ENCODE data around the gene NELFE. TPM values are rescaled to one million over a fixed set of nuclear protein-coding genes. Genes with fewer than 3 reads are reported as not detected.
A peak's percentile ranks its signal among the peaks of the same experiment; 100 is the strongest.

Gene NELFE
- total and polyA plus RNA-seq, 2 of the 13 experiments (the other 11 are each of a cell fraction or from before 2014, with no cell fraction given), result 51.3 to 69.8 TPM

- TF ChIP-seq STAT6 (CRISPR knock-in tag; IDR thresholded peaks at IDR 0.05; ENCODE audit: borderline replicate concordance), result peak; percentile 74; the same call in 1 of the 2 replicates
- no peak; the same call in 1 of the 2 replicates for TF ChIP-seq BRD4 (CRISPR knock-in tag; IDR thresholded peaks at IDR 0.05)
- no peak for TF ChIP-seq CBX1 (IDR thresholded peaks at IDR 0.05; ENCODE audit: low read depth)
- no peak for TF ChIP-seq U2AF1 (optimal IDR thresholded peaks at IDR 0.05; ENCODE audit: low read depth, low read length)
- TF ChIP-seq ZNF460 (CRISPR knock-in tag; IDR thresholded peaks at IDR 0.05; ENCODE audit: borderline replicate concordance), result no peak
- TF ChIP-seq ZGPAT (CRISPR knock-in tag; IDR thresholded peaks at IDR 0.05), result peak; percentile 97
- peak; percentile 72; the same call in 1 of the 2 replicates for TF ChIP-seq ZBTB4 (CRISPR knock-in tag; IDR thresholded peaks at IDR 0.05; ENCODE audit: borderline replicate concordance)
- peak; percentile 93 for TF ChIP-seq SP5 (CRISPR knock-in tag; IDR thresholded peaks at IDR 0.05; ENCODE audit: borderline replicate concordance, low read depth)
- no peak for TF ChIP-seq ZNF20 (CRISPR knock-in tag; IDR thresholded peaks at IDR 0.05)
- TF ChIP-seq ADNP (CRISPR knock-in tag; IDR thresholded peaks at IDR 0.05), result no peak
- peak; percentile 34; the same call in 1 of the 2 replicates for TF ChIP-seq JUND (CRISPR knock-in tag; IDR thresholded peaks at IDR 0.05)
- peak; percentile 96; the same call in 1 of the 2 replicates for TF ChIP-seq ZSCAN5A (CRISPR knock-in tag; IDR thresholded peaks at IDR 0.05; ENCODE audit: borderline replicate concordance)
- peak; percentile 90 for TF ChIP-seq ZFP1 (CRISPR knock-in tag; IDR thresholded peaks at IDR 0.05)
- TF ChIP-seq ZNF720 (CRISPR knock-in tag; IDR thresholded peaks at IDR 0.05), result no peak
- 0 out of 2 replicates have a peak, but pooled peaks have one; percentile 19 for TF ChIP-seq FIP1L1 (IDR thresholded peaks at IDR 0.05; ENCODE audit: borderline replicate concordance, insufficient read depth, low read depth, low read length)
- TF ChIP-seq PHF8 (CRISPR knock-in tag; IDR thresholded peaks at IDR 0.05), result peak; percentile 47; the same call in 1 of the 2 replicates
- TF ChIP-seq TIGD3 (CRISPR knock-in tag; IDR thresholded peaks at IDR 0.05; ENCODE audit: borderline replicate concordance), result no peak; the same call in 1 of the 2 replicates
- TF ChIP-seq GPN1 (CRISPR knock-in tag; IDR thresholded peaks at IDR 0.05; ENCODE audit: borderline replicate concordance), result no peak
- no peak for TF ChIP-seq ZIK1 (CRISPR knock-in tag; IDR thresholded peaks at IDR 0.05; ENCODE audit: borderline replicate concordance, low read depth)
Observed at GRCh38 chr6:31927242-31927862, 31.4 kb downstream of the NELFE start, which contains the start of gene C2 (continued).
